ENCODE data around the gene UBE2E2. TPM values are rescaled to one million over a fixed set of nuclear protein-coding genes. Genes with fewer than 3 reads are reported as not detected.

Gene UBE2E2
- total and polyA plus RNA-seq, 2 donors (not counting 1 experiment from before 2014, with no cell fraction given), result 16.0 to 45.0 TPM

GRCh38 chr3:23452408-23452807 lies 249.3 kb downstream of the UBE2E2 start:
- H3K9me3 Mint-ChIP-seq (ENCODE audit: insufficient read depth), result no peaks in the 10 kb centered on the region
- no peaks in the 10 kb centered on the region for H3K27me3 Mint-ChIP-seq
- H3K27ac ChIP-seq (ENCODE audit: low read length in 2 of 2), result no peak overlapping the region

DNA sequence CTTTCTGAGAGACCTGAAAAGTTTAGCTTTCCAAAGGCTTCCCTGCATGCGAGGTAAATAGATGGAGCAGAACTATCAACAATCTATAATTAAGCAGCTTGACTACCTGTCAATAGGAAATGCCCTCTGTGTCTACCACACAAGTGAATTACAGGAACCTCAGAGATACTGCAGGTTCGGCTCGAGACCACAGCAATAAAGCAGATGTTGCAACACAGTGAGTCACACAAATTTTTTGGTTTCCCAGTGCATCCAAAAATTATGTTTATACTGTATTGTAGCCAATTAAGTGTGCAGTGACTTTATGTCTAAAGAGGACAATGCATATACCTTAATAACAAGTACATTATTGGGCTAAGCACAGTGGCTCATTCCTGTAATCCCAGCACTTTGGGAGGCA lies 252.0 kb downstream of the UBE2E2 start:
- Histone ChIP-seq H3K36me3 (replicated peaks in 1 of 2; ENCODE audit: control extremely low read depth in 1 of 2, control insufficient read depth in 1 of 2, extremely low read depth in 1 of 2, insufficient read depth in 2 of 2, low read length in 1 of 2) (no peaks in the 10 kb centered on the region), H3K4me3 (ENCODE audit: control extremely low read depth in 1 of 5, extremely low read depth in 1 of 5, insufficient read depth in 1 of 5, low read depth in 2 of 5, low read length in 4 of 5) (no peak overlapping the region), H3K4me1 (ENCODE audit: control insufficient read depth in 2 of 2, insufficient read depth in 2 of 2, low read length in 2 of 2) (peaks cover 10% of the 10 kb centered on the region in 2 donors), H2AFZ (ENCODE audit: insufficient read depth, low read depth, low read length, poor library complexity, severe bottlenecking) (no peak overlapping the region), H3K79me2 (ENCODE audit: control insufficient read depth, insufficient read depth, low read length) (peaks cover 78% of the 10 kb centered on the region), H3K4me2 (replicated peaks; ENCODE audit: low read depth, low read length, poor library complexity, severe bottlenecking) (no peak overlapping the region), H3K9me3 (ENCODE audit: control extremely low read depth in 1 of 3, control insufficient read depth in 2 of 3, insufficient read depth in 1 of 3, low read length in 2 of 3) (no peaks in the 10 kb centered on the region), H3K9ac (ENCODE audit: low read length) (no peak overlapping the region), H3K27ac (ENCODE audit: low read length in 2 of 2) (no peak overlapping the region), H3K27me3 (replicated peaks in 1 of 4; ENCODE audit: control extremely low read depth in 1 of 4, control insufficient read depth in 3 of 4, insufficient read depth in 4 of 4, low read length in 3 of 4) (no peaks in the 10 kb centered on the region), H4K20me1 (ENCODE audit: control insufficient read depth, insufficient read depth, low read length, poor library complexity, severe bottlenecking) (peaks cover 15% of the 10 kb centered on the region)
- intact Hi-C loops (cut with micrococcal nuclease), result no loop called here
- WGBS (ENCODE audit: insufficient coverage), result 78% methylated on average over 3 of the region's 3 CpGs
- CTCF ChIA-PET, result no interaction called here
- Mint-ChIP-seq H3K4me1 (peaks cover 35% of the 10 kb centered on the region), H3K27ac (no peak overlapping the region), H3K9me3 (ENCODE audit: insufficient read depth) (no peaks in the 10 kb centered on the region), H3K27me3 (no peaks in the 10 kb centered on the region), H3K4me3 (no peak overlapping the region)
- ATAC-seq (ENCODE audit: low read depth) (no peak), DNase-seq (no peak)
- POLR2A ChIA-PET, result no interaction called here
- TF ChIP-seq CTCF (IDR thresholded peaks at IDR 0.05) (no peak), EZH2 (IDR thresholded peaks at IDR 0.05; ENCODE audit: borderline replicate concordance, insufficient read depth, low read depth, low read length, poor library complexity, severe bottlenecking) (no peak)

More at GRCh38 chr3:23452408-23452807, 249.3 kb downstream of the UBE2E2 start:
- H3K27me3 ChIP-seq (replicated peaks in 1 of 4; ENCODE audit: control extremely low read depth in 1 of 4, control insufficient read depth in 3 of 4, insufficient read depth in 4 of 4, low read length in 3 of 4), result no peaks in the 10 kb centered on the region
- intact Hi-C loops (cut with micrococcal nuclease), result loop anchor here (2.0 kb wide), 1 partner anchor 14 kb away; no protein-coding TSS in a partner anchor
- no peaks in the 10 kb centered on the region for H3K9me3 ChIP-seq (ENCODE audit: control extremely low read depth in 1 of 3, control insufficient read depth in 2 of 3, insufficient read depth in 1 of 3, low read length in 2 of 3)
- no peak overlapping the region for H2AFZ ChIP-seq (ENCODE audit: insufficient read depth, low read depth, low read length, poor library complexity, severe bottlenecking)
- DNase-seq (no peak), ATAC-seq (ENCODE audit: low read depth) (no peak)
- TF ChIP-seq EZH2 (IDR thresholded peaks at IDR 0.05; ENCODE audit: borderline replicate concordance, insufficient read depth, low read depth, low read length, poor library complexity, severe bottlenecking), result no peak
- TF ChIP-seq CTCF (IDR thresholded peaks at IDR 0.05), result no peak
- H3K9ac ChIP-seq (ENCODE audit: low read length), result no peak overlapping the region
- Mint-ChIP-seq H3K27ac (no peak overlapping the region), H3K4me3 (no peak overlapping the region), H3K4me1 (peaks cover 41% of the 10 kb centered on the region)
- POLR2A ChIA-PET, result no interaction called here
- peaks cover 24% of the 10 kb centered on the region for H4K20me1 ChIP-seq (ENCODE audit: control insufficient read depth, insufficient read depth, low read length, poor library complexity, severe bottlenecking)
- no CpG with 5 or more reads among the region's 1 CpG for WGBS (ENCODE audit: insufficient coverage)
- H3K4me3 ChIP-seq (ENCODE audit: control extremely low read depth in 1 of 5, extremely low read depth in 1 of 5, insufficient read depth in 1 of 5, low read depth in 2 of 5, low read length in 4 of 5), result no peak overlapping the region
- H3K79me2 ChIP-seq (ENCODE audit: control insufficient read depth, insufficient read depth, low read length), result peaks cover 86% of the 10 kb centered on the region
- CTCF ChIA-PET, result no interaction called here
- H3K36me3 ChIP-seq (replicated peaks in 1 of 2; ENCODE audit: control extremely low read depth in 1 of 2, control insufficient read depth in 1 of 2, extremely low read depth in 1 of 2, insufficient read depth in 2 of 2, low read length in 1 of 2), result no peaks in the 10 kb centered on the region
- peaks cover 3 to 9% of the 10 kb centered on the region in 2 donors for H3K4me1 ChIP-seq (ENCODE audit: control insufficient read depth in 2 of 2, insufficient read depth in 2 of 2, low read length in 2 of 2)
- H3K4me2 ChIP-seq (replicated peaks; ENCODE audit: low read depth, low read length, poor library complexity, severe bottlenecking), result no peak overlapping the region

Data from B cell (primary cell).